ENCODE data around the gene CPEB4.

The CPEB4 gene

GRCh38 chr5:173941758-173942401 is 53.7 kb downstream of the CPEB4 start:
- TF ChIP-seq FOXP2 (optimal IDR thresholded peaks at IDR 0.05; ENCODE audit: borderline replicate concordance, extremely low read depth, extremely low read length, insufficient read depth) = no peak
- TF ChIP-seq TAF1 (IDR thresholded peaks at IDR 0.05; ENCODE audit: borderline replicate concordance, insufficient read depth, low read length) = no peak
- TF ChIP-seq, protein P1, sequence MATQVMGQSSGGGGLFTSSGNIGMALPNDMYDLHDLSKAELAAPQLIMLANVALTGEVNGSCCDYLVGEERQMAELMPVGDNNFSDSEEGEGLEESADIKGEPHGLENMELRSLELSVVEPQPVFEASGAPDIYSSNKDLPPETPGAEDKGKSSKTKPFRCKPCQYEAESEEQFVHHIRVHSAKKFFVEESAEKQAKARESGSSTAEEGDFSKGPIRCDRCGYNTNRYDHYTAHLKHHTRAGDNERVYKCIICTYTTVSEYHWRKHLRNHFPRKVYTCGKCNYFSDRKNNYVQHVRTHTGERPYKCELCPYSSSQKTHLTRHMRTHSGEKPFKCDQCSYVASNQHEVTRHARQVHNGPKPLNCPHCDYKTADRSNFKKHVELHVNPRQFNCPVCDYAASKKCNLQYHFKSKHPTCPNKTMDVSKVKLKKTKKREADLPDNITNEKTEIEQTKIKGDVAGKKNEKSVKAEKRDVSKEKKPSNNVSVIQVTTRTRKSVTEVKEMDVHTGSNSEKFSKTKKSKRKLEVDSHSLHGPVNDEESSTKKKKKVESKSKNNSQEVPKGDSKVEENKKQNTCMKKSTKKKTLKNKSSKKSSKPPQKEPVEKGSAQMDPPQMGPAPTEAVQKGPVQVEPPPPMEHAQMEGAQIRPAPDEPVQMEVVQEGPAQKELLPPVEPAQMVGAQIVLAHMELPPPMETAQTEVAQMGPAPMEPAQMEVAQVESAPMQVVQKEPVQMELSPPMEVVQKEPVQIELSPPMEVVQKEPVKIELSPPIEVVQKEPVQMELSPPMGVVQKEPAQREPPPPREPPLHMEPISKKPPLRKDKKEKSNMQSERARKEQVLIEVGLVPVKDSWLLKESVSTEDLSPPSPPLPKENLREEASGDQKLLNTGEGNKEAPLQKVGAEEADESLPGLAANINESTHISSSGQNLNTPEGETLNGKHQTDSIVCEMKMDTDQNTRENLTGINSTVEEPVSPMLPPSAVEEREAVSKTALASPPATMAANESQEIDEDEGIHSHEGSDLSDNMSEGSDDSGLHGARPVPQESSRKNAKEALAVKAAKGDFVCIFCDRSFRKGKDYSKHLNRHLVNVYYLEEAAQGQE (IDR thresholded peaks at IDR 0.05; ENCODE audit: insufficient read depth in 1 of 2, low read depth in 2 of 2, low read length in 2 of 2) = no peak

DNA sequence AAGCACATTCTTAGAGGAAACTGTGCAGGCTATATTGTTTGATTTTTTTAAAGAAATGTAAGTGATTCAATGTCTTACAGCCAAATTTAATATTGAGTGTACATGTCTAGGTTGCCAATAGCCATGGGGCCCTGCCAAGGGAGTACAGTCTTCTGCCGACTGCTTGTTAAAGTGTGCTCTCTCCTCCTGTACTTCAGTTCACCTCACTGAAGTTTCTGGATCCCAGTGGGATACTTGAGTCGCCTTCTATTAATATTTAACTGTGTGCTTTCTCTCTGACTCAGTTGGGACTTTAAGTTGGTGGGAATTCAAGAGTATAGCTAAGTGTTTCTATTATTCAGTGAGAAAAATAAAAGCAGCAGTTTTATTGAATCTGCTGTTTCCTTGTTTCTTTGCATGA is 56.4 kb downstream of the CPEB4 start:
- no peak for TF ChIP-seq POLR2AphosphoS5 (IDR thresholded peaks at IDR 0.05; ENCODE audit: low read depth, low read length)
- TF ChIP-seq, protein P1 (IDR thresholded peaks at IDR 0.05; ENCODE audit: insufficient read depth in 1 of 2, low read depth in 2 of 2, low read length in 2 of 2) = no peak

DNA sequence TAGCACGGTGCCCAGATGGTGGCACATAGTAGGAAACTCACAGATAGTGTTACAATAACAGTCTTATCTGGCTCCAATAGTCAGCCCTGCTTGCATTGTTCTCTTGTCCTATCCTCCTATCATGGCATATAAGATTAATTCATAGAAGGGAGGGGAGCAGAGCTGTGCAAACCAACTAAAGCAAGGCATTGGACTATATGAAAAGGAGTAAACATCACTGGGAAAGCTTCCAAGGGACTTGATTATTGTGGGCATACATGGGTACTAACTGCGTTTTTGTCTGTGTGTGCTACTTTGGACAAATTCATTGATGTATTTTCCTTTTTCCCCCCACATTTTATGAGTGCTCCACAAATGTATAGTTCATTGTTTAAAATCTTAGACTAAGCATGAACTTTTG is 57.0 kb downstream of the CPEB4 start:
- TF ChIP-seq TAF1 (IDR thresholded peaks at IDR 0.05; ENCODE audit: borderline replicate concordance, insufficient read depth, low read length) = no peak
- TF ChIP-seq FOXP2 (optimal IDR thresholded peaks at IDR 0.05; ENCODE audit: borderline replicate concordance, extremely low read depth, extremely low read length, insufficient read depth) = no peak
- no peak for TF ChIP-seq POLR2AphosphoS5 (IDR thresholded peaks at IDR 0.05; ENCODE audit: low read depth, low read length)
- TF ChIP-seq SIN3A (IDR thresholded peaks at IDR 0.05; ENCODE audit: borderline replicate concordance, insufficient read depth, low read length) = no peak
- TF ChIP-seq, protein P1 (IDR thresholded peaks at IDR 0.05; ENCODE audit: insufficient read depth in 1 of 2, low read depth in 2 of 2, low read length in 2 of 2) = no peak

DNA sequence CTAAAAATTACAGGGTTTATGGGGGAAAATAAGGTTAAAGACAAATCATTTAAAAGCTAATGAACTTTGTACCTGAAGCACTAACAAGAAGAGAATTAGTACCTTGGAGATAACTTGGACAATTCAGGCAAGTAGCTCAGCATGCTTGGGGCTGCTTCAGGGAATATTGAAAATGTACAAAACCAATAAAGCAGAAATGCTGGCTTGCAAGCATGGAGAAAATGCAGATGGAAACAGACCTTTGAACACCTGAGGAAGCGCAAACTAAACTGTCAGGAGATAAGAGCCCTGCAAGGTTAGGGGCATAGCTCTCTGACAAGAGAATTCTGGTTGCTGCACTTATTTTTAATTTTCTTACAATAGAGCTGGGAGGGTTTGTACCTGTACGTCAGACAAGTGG is 58.2 kb downstream of the CPEB4 start:
- TF ChIP-seq POLR2AphosphoS5 (IDR thresholded peaks at IDR 0.05; ENCODE audit: low read depth, low read length) (no peak), TAF1 (IDR thresholded peaks at IDR 0.05; ENCODE audit: borderline replicate concordance, insufficient read depth, low read length) (no peak), FOXP2 (optimal IDR thresholded peaks at IDR 0.05; ENCODE audit: borderline replicate concordance, extremely low read depth, extremely low read length, insufficient read depth) (no peak), SIN3A (IDR thresholded peaks at IDR 0.05; ENCODE audit: borderline replicate concordance, insufficient read depth, low read length) (no peak)
- TF ChIP-seq, protein P1 (IDR thresholded peaks at IDR 0.05; ENCODE audit: insufficient read depth in 1 of 2, low read depth in 2 of 2, low read length in 2 of 2) = no peak

GRCh38 chr5:173950829-173951228 is 62.7 kb downstream of the CPEB4 start:
- TF ChIP-seq FOXP2 (optimal IDR thresholded peaks at IDR 0.05; ENCODE audit: borderline replicate concordance, extremely low read depth, extremely low read length, insufficient read depth) = no peak

Measured in PFSK-1 (cell line).